ENCODE measurements around the gene IRF5.
A peak's percentile ranks its signal among the peaks of the same experiment; 100 is the strongest.

IRF5 gene

GRCh38 chr7:128900237-128900636, 37.5 kb upstream of the IRF5 start:
- no peak overlapping the region for H2BK120ac ChIP-seq (ENCODE audit: insufficient read depth, low read length, poor library complexity)
- peaks cover 2% of the 10 kb centered on the region for H3K9me3 ChIP-seq (ENCODE audit: insufficient read depth, low read depth, low read length)
- H3K79me1 ChIP-seq (ENCODE audit: low read length): no peaks in the 10 kb centered on the region
- WGBS (ENCODE audit: extremely low coverage, insufficient coverage, insufficient read length): no CpG with 5 or more reads among the region's 1 CpG
- H2AFZ ChIP-seq (ENCODE audit: insufficient read depth, low read length, poor library complexity): no peak overlapping the region
- H3K4me2 ChIP-seq (ENCODE audit: low read length): no peak overlapping the region
- no peak overlapping the region for H4K91ac ChIP-seq (ENCODE audit: low read depth, low read length)
- DNase-seq: no peak
- H3K36me3 ChIP-seq (ENCODE audit: control insufficient read depth in 1 of 2, insufficient read depth in 2 of 2, low read length in 2 of 2): no peaks in the 10 kb centered on the region
- H3K23ac ChIP-seq (ENCODE audit: low read length): no peak overlapping the region
- no peak overlapping the region for H3K4ac ChIP-seq (ENCODE audit: low read depth, low read length)
- no peak overlapping the region for H4K8ac ChIP-seq (ENCODE audit: low read depth, low read length)
- no peak overlapping the region for H2BK5ac ChIP-seq (ENCODE audit: low read depth, low read length, poor library complexity)
- H3K4me3 ChIP-seq (ENCODE audit: low read depth, low read length): no peak overlapping the region
- no peaks in the 10 kb centered on the region for H3K79me2 ChIP-seq (ENCODE audit: control insufficient read depth, insufficient read depth, low read length, poor library complexity)
- no peaks in the 10 kb centered on the region for H3K4me1 ChIP-seq (ENCODE audit: control insufficient read depth in 1 of 2, insufficient read depth in 2 of 2, low read length in 2 of 2)
- H3K9ac ChIP-seq (ENCODE audit: low read length): no peak overlapping the region
- H3K27ac ChIP-seq (ENCODE audit: low read depth, low read length): no peak overlapping the region
- no peak overlapping the region for H3K18ac ChIP-seq (ENCODE audit: low read length)
- no peak overlapping the region for H2BK12ac ChIP-seq (ENCODE audit: low read length)
- H3K27me3 ChIP-seq (ENCODE audit: insufficient read depth, low read length): peaks cover 1% of the 10 kb centered on the region
- no peak overlapping the region for H4K12ac ChIP-seq (ENCODE audit: low read depth, low read length)
- H3K14ac ChIP-seq (ENCODE audit: low read length): no peak overlapping the region
- no peak overlapping the region for H2AK5ac ChIP-seq (ENCODE audit: low read length)

DNA sequence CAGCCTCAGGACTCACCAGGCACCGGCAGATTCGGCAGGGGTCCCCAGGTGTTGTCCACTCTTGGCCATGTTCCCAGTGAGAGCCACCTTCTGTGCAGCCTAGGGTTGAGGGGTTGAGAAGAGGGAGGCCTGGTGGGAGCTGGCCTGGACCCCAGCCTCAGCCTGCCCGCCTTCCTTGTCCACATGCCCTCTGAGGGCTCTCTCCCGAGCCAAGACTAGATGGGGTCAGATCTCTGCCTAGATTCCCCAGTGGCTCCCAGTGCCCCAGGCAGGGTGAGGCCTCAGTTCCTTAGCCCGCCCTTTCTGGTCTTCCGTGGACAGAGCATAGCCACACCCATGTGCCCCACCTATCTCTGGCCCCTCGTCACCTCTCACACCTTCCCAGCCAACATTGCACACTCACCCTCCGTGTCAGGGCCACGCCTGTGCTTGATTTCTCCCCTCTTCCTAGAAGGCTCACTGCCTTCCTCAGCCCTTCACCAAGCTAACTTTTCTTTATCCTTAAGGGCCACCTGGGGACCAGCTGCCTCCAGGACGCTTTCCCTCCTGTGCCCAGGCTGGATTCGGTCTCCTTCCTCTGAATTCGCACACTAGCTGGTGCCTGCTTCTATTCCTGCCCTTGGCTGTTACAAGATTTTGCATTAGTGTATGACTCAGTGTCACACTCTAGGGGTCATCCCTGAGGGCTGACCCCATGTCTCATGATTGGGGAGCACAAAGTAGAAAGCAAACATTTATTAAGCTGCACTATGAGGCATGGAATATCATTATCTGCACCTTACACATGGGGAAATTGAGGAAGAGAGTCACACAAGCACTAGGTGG, 34.8 kb upstream of the IRF5 start:
- no peak overlapping the region for H2BK5ac ChIP-seq (ENCODE audit: low read depth, low read length, poor library complexity)
- no peak overlapping the region for H3K27ac ChIP-seq (ENCODE audit: low read depth, low read length)
- H4K91ac ChIP-seq (ENCODE audit: low read depth, low read length): no peak overlapping the region
- no peak for DNase-seq
- no CpG with 5 or more reads among the region's 12 CpGs for WGBS (ENCODE audit: extremely low coverage, insufficient coverage, insufficient read length)
- H3K14ac ChIP-seq (ENCODE audit: low read length): no peak overlapping the region
- no peak overlapping the region for H4K8ac ChIP-seq (ENCODE audit: low read depth, low read length)
- peaks cover 2% of the 10 kb centered on the region for H3K9me3 ChIP-seq (ENCODE audit: insufficient read depth, low read depth, low read length)
- H3K27me3 ChIP-seq (ENCODE audit: insufficient read depth, low read length): no peaks in the 10 kb centered on the region
- no peak overlapping the region for H3K4me2 ChIP-seq (ENCODE audit: low read length)
- H4K12ac ChIP-seq (ENCODE audit: low read depth, low read length): no peak overlapping the region
- no peak overlapping the region for H2BK12ac ChIP-seq (ENCODE audit: low read length)
- no peak overlapping the region for H3K9ac ChIP-seq (ENCODE audit: low read length)
- H3K18ac ChIP-seq (ENCODE audit: low read length): no peak overlapping the region
- no peaks in the 10 kb centered on the region for H3K79me1 ChIP-seq (ENCODE audit: low read length)
- no peaks in the 10 kb centered on the region for H3K79me2 ChIP-seq (ENCODE audit: control insufficient read depth, insufficient read depth, low read length, poor library complexity)
- H3K4me1 ChIP-seq (ENCODE audit: control insufficient read depth in 1 of 2, insufficient read depth in 2 of 2, low read length in 2 of 2): no peaks in the 10 kb centered on the region
- H2AFZ ChIP-seq (ENCODE audit: insufficient read depth, low read length, poor library complexity): no peak overlapping the region
- no peak overlapping the region for H2BK120ac ChIP-seq (ENCODE audit: insufficient read depth, low read length, poor library complexity)
- no peak overlapping the region for H3K23ac ChIP-seq (ENCODE audit: low read length)
- no peak overlapping the region for H2AK5ac ChIP-seq (ENCODE audit: low read length)
- H3K4me3 ChIP-seq (ENCODE audit: low read depth, low read length): no peak overlapping the region
- H3K4ac ChIP-seq (ENCODE audit: low read depth, low read length): no peak overlapping the region
- no peaks in the 10 kb centered on the region for H3K36me3 ChIP-seq (ENCODE audit: control insufficient read depth in 1 of 2, insufficient read depth in 2 of 2, low read length in 2 of 2)

GRCh38 chr7:128903621-128904361, 33.9 kb upstream of the IRF5 start:
- Histone ChIP-seq H3K27ac (ENCODE audit: low read depth, low read length) (no peak overlapping the region), H2AFZ (ENCODE audit: insufficient read depth, low read length, poor library complexity) (no peak overlapping the region), H4K8ac (ENCODE audit: low read depth, low read length) (no peak overlapping the region), H2BK12ac (ENCODE audit: low read length) (no peak overlapping the region), H3K27me3 (ENCODE audit: insufficient read depth, low read length) (peaks cover 5% of the 10 kb centered on the region), H3K4ac (ENCODE audit: low read depth, low read length) (no peak overlapping the region), H3K9ac (ENCODE audit: low read length) (no peak overlapping the region), H2BK5ac (ENCODE audit: low read depth, low read length, poor library complexity) (no peak overlapping the region), H3K36me3 (ENCODE audit: control insufficient read depth in 1 of 2, insufficient read depth in 2 of 2, low read length in 2 of 2) (no peaks in the 10 kb centered on the region), H3K18ac (ENCODE audit: low read length) (no peak overlapping the region), H3K9me3 (ENCODE audit: insufficient read depth, low read depth, low read length) (peaks cover 4% of the 10 kb centered on the region), H4K91ac (ENCODE audit: low read depth, low read length) (no peak overlapping the region), H3K4me3 (ENCODE audit: low read depth, low read length) (no peak overlapping the region), H4K12ac (ENCODE audit: low read depth, low read length) (no peak overlapping the region), H3K23ac (ENCODE audit: low read length) (no peak overlapping the region), H3K14ac (ENCODE audit: low read length) (no peak overlapping the region), H3K79me2 (ENCODE audit: control insufficient read depth, insufficient read depth, low read length, poor library complexity) (no peaks in the 10 kb centered on the region), H2AK5ac (ENCODE audit: low read length) (no peak overlapping the region), H3K4me2 (ENCODE audit: low read length) (no peak overlapping the region), H3K79me1 (ENCODE audit: low read length) (no peaks in the 10 kb centered on the region), H2BK120ac (ENCODE audit: insufficient read depth, low read length, poor library complexity) (no peak overlapping the region), H3K4me1 (ENCODE audit: control insufficient read depth in 1 of 2, insufficient read depth in 2 of 2, low read length in 2 of 2) (no peaks in the 10 kb centered on the region)
- DNase-seq: no peak
- WGBS (ENCODE audit: extremely low coverage, insufficient coverage, insufficient read length): no CpG with 5 or more reads among the region's 14 CpGs

- H3K4me1 ChIP-seq (ENCODE audit: control insufficient read depth in 1 of 2, insufficient read depth in 2 of 2, low read length in 2 of 2): peaks cover 0 to under 1% of the 10 kb centered on the region in 2 experiments
- WGBS (ENCODE audit: extremely low coverage, insufficient coverage, insufficient read length): no CpG with 5 or more reads among the region's 8 CpGs
- no peak overlapping the region for H4K8ac ChIP-seq (ENCODE audit: low read depth, low read length)
These were observed 33.1 kb upstream of the IRF5 start for GRCh38 chr7:128904381-128905197.

More at GRCh38 chr7:128904381-128905197, 33.1 kb upstream of the IRF5 start:
- Histone ChIP-seq H3K4me2 (ENCODE audit: low read length) (no peak overlapping the region), H3K79me1 (ENCODE audit: low read length) (no peaks in the 10 kb centered on the region), H3K27me3 (ENCODE audit: insufficient read depth, low read length) (peaks cover 10% of the 10 kb centered on the region), H3K27ac (ENCODE audit: low read depth, low read length) (no peak overlapping the region), H3K79me2 (ENCODE audit: control insufficient read depth, insufficient read depth, low read length, poor library complexity) (no peaks in the 10 kb centered on the region), H4K12ac (ENCODE audit: low read depth, low read length) (no peak overlapping the region), H2BK12ac (ENCODE audit: low read length) (no peak overlapping the region), H2AK5ac (ENCODE audit: low read length) (no peak overlapping the region), H2BK120ac (ENCODE audit: insufficient read depth, low read length, poor library complexity) (no peak overlapping the region), H2AFZ (ENCODE audit: insufficient read depth, low read length, poor library complexity) (no peak overlapping the region), H2BK5ac (ENCODE audit: low read depth, low read length, poor library complexity) (no peak overlapping the region), H3K18ac (ENCODE audit: low read length) (no peak overlapping the region), H3K14ac (ENCODE audit: low read length) (no peak overlapping the region), H4K91ac (ENCODE audit: low read depth, low read length) (no peak overlapping the region), H3K36me3 (ENCODE audit: control insufficient read depth in 1 of 2, insufficient read depth in 2 of 2, low read length in 2 of 2) (no peaks in the 10 kb centered on the region), H3K23ac (ENCODE audit: low read length) (no peak overlapping the region), H3K9ac (ENCODE audit: low read length) (no peak overlapping the region), H3K4me3 (ENCODE audit: low read depth, low read length) (no peak overlapping the region), H3K4ac (ENCODE audit: low read depth, low read length) (no peak overlapping the region), H3K9me3 (ENCODE audit: insufficient read depth, low read depth, low read length) (peaks cover 4% of the 10 kb centered on the region)
- peak in 1 of 2 donors; percentile 78 for DNase-seq
